ENCODE results near the gene LRWD1.

- TF ChIP-seq CTCF (conservative IDR thresholded peaks at IDR 0.05 in 1 of 2, IDR thresholded peaks at IDR 0.05 in 1 of 2; ENCODE audit: low read depth in 1 of 2, low read length in 2 of 2), result no peak
- no peak for TF ChIP-seq EZH2 (IDR thresholded peaks at IDR 0.05; ENCODE audit: low read length, missing control alignments)
Measured at GRCh38 chr7:102467581-102468477, 3.0 kb downstream of the LRWD1 start.
